ENCODE data around the gene RAE1. TPM values are rescaled to one million over a fixed set of nuclear protein-coding genes. Genes with fewer than 3 reads are reported as not detected.
A peak's percentile ranks its signal among the peaks of the same experiment; 100 is the strongest.

RAE1 gene
- total and polyA plus RNA-seq, 2 of the 8 experiments (the other 6 are each of a cell fraction or from before 2014, with no cell fraction given), result 35.9 to 44.9 TPM

DNA sequence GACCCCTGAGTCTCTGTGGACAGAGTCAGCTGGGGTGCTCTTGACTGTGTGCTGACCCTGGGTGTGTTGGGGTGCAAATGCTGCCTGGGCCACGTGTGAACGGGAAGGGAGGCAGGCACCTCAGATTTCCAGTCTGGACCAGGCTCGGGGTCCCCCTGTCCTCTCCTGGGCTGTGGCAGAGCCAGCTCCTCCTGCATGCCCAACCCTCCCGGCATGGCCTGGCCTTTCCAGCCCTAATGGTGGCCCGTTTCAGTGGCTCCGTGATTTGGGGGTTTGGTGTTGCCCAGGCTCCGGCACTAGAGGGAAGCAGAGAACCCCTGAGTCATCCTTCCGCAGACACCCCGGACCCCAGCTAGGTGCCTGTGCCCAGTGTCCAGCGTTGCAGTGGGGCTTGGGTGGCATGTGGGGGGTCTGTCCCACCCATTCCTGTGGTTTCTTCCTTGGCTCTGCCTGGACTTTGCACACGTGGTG lies 49.2 kb downstream of the RAE1 start (continued):
- TF ChIP-seq SRF (IDR thresholded peaks at IDR 0.05; ENCODE audit: low read depth, low read length) (no peak), EGR1 (IDR thresholded peaks at IDR 0.05; ENCODE audit: borderline replicate concordance, low read depth, low read length) (peak; percentile 36; the same call in 1 of the 2 replicates), TEAD4 (IDR thresholded peaks at IDR 0.05; ENCODE audit: low read depth, low read length) (no peak)

Data from H1 (cell line).